Measurements from ENCODE around the gene OR5K2.

The OR5K2 gene

DNA sequence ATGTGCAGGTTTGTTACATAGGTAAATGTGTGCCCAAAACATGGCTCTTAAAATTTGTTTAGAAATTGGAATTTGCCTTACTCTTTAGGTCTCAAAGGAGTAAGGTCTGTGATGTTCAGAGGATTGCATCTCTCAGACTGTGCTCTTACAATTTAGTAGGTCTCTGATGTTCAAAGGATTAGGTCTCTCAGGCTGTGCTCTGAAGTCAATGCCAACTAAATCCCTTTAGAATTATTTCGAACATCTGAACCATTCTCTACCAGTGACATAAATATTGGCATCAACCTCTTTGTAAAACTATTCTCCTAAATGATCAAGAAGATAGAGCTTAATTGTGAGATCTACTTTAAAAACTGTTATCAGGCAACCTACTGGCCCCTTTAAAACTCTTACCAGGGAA is 34.6 kb upstream of the OR5K2 start, which contains the start of gene OR5K1:
TSS of gene OR5K1 (plus strand) at position 301 of the 400 bp plus-strand sequence. CDS start 6,376 bp downstream, outside the sequence.
- no peak within 1 kb of the TSS for H3K4me3 ChIP-seq (ENCODE audit: low read depth, low read length)
- TF ChIP-seq, protein P1, sequence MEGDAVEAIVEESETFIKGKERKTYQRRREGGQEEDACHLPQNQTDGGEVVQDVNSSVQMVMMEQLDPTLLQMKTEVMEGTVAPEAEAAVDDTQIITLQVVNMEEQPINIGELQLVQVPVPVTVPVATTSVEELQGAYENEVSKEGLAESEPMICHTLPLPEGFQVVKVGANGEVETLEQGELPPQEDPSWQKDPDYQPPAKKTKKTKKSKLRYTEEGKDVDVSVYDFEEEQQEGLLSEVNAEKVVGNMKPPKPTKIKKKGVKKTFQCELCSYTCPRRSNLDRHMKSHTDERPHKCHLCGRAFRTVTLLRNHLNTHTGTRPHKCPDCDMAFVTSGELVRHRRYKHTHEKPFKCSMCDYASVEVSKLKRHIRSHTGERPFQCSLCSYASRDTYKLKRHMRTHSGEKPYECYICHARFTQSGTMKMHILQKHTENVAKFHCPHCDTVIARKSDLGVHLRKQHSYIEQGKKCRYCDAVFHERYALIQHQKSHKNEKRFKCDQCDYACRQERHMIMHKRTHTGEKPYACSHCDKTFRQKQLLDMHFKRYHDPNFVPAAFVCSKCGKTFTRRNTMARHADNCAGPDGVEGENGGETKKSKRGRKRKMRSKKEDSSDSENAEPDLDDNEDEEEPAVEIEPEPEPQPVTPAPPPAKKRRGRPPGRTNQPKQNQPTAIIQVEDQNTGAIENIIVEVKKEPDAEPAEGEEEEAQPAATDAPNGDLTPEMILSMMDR (IDR thresholded peaks at IDR 0.05; ENCODE audit: control insufficient read depth, extremely low read depth, insufficient read depth), result no peak
- DNase-seq (ENCODE audit: low read depth), result no peak

DNA sequence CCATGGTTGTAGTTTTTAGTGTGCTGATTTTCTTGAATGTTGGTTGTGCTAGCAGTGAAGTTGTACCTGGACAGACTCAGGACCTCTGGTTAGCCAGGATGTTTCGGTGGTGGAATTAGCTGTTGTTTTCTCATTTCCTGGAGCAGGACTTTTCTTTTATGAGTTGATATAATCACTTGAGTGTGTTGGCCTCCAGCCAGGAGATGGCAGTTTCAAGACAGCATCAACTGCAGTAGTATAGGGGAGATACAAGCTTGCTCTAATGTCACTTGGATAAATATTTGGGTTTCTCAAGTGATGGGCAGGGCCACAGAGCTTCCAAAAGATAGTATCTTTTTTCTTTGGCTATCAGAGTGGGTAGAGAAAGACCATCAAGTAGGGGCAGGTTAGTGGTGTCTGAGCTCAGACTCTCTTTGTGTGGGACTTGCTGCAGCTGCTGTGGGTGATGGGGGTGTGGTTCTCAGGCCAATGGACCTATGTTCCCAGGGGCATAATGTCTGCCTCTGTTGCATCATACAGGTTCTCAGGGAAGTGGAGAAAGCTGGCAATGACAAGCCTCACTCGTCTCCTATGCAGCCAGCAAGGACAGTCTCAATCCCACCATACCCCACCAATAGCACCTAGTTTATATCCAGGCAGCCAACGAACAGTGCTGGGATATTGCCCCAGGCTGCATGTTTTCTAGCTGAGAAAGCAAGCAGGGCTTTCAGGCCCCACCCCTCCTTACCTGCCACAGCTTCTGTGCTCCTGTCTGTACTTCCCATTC is 14.6 kb upstream of the OR5K2 start:
- TF ChIP-seq, protein P1 (IDR thresholded peaks at IDR 0.05; ENCODE audit: control insufficient read depth, extremely low read depth, insufficient read depth), result no peak
- no peak overlapping the region for H3K4me3 ChIP-seq (ENCODE audit: low read depth, low read length)
- peak; percentile 86 for DNase-seq (ENCODE audit: low read depth)

DNA sequence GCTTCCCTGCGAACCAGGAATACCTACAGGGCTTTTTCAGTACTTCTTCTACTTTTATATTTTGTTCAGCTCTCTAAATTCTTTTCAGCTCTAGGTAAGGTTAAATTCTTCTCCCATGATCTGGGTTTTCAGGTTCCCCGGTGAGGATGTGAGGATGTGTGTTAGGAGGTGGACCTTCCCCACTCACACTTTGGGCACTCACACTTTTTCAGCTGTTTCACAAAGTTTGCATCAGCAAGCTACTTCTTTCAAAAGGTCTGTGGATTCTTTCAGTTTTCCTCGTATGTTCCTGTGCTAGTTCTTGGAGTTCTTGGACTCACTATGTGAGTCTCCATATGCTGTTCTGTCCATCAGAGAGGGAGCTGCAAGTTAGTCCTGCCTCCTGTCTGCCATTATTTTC is 13.9 kb upstream of the OR5K2 start:
- no peak for DNase-seq (ENCODE audit: low read depth)
- no peak overlapping the region for H3K4me3 ChIP-seq (ENCODE audit: low read depth, low read length)
- TF ChIP-seq, protein P1 (IDR thresholded peaks at IDR 0.05; ENCODE audit: control insufficient read depth, extremely low read depth, insufficient read depth), result no peak

DNA sequence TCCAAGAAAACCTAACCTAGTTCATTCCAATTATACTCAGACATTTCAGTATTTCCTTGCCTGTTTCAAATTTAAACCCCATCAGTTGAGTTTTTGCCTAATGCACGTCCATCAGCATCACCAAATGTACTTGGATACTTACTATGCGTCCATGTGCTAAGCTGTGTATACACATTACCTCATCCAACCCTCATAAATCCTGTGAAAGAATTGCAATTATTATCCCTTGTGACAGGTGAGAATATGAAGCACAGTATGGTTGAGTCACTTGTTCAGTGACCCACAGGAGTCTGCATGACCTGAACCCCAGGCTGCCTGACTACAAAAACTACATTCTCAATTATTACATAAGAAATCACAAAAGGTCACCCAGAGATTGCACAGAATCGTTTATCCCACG is 2.5 kb downstream of the OR5K2 start:
- TF ChIP-seq, protein P1 (IDR thresholded peaks at IDR 0.05; ENCODE audit: control insufficient read depth, extremely low read depth, insufficient read depth), result no peak
- H3K4me3 ChIP-seq (ENCODE audit: low read depth, low read length), result no peak overlapping the region
- peak; percentile 35 for DNase-seq (ENCODE audit: low read depth)

DNA sequence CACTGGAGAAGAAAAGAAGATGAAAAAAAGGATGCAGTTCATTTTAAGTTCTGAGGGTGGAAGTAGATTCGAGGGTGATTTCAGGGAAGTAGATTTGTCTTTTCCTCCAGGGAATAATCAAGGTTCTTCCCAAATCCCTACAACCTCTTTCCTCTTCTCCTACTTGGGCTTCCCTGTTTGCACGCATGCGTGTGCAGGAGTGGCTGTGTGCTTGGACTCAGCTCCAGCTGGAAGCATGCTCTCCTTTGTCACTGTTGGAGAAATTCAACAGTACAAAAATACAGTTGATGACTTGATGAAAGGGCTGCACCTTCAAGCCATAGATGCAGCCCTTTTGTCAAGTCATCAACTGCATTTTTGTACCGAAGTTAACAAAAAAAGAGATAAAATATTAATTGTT is 3.8 kb downstream of the OR5K2 start:
- no peak for DNase-seq (ENCODE audit: low read depth)
- TF ChIP-seq, protein P1 (IDR thresholded peaks at IDR 0.05; ENCODE audit: control insufficient read depth, extremely low read depth, insufficient read depth), result no peak
- no peak overlapping the region for H3K4me3 ChIP-seq (ENCODE audit: low read depth, low read length)

DNA sequence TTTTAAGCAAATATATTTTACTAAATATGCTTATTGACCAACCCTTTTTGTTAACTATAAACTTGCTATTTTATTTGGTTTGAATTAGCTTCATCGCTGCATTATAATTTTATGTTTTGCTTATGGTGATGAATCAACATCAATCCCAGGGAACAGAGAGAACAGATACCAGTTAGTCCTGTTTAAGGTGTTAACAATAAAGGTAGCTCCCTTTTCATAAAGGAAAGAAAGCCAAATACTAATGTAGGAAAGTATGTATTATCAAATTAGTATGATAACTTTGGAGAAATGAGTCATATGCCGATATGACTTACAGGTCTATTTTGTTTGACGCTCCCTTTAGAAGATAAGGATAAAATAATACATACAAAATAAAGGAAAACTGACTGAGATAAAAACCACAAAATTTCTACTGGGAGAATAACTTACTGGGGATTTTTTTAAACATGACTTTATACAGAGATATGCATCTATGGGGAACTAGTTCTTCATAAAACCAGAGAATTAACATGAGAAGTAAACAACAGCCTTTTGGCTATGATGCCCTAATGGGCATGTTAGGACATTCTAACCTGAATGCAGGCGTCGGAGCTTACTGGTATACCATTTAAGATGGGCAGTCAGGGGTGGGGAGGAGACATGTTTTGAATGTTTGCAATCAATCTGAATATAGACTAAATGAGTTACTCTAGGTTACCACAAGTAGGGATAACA is 4.5 kb downstream of the OR5K2 start:
- no peak for DNase-seq (ENCODE audit: low read depth)
- no peak overlapping the region for H3K4me3 ChIP-seq (ENCODE audit: low read depth, low read length)
- TF ChIP-seq, protein P1 (IDR thresholded peaks at IDR 0.05; ENCODE audit: control insufficient read depth, extremely low read depth, insufficient read depth), result no peak

Data from LNCaP clone FGC (cell line).